ENCODE results near the gene TTC9C.

Gene TTC9C

GRCh38 chr11:62726156-62726914 lies 2.0 kb upstream of the TTC9C start:
- no peak for TF ChIP-seq EP300 (IDR thresholded peaks at IDR 0.05; ENCODE audit: borderline replicate concordance)
- no peak for TF ChIP-seq TEAD4 (IDR thresholded peaks at IDR 0.05)

- TF ChIP-seq TEAD4 (IDR thresholded peaks at IDR 0.05) (no peak), EGR1 (IDR thresholded peaks at IDR 0.05) (no peak), NFIC (IDR thresholded peaks at IDR 0.05) (no peak), EP300 (IDR thresholded peaks at IDR 0.05; ENCODE audit: borderline replicate concordance) (no peak), RAD21 (IDR thresholded peaks at IDR 0.05; ENCODE audit: low read depth) (no peak), FOXM1 (IDR thresholded peaks at IDR 0.05; ENCODE audit: borderline replicate concordance, low read depth) (no peak), MAX (IDR thresholded peaks at IDR 0.05) (no peak), YY1 (IDR thresholded peaks at IDR 0.05; ENCODE audit: low read depth) (no peak), TAF1 (IDR thresholded peaks at IDR 0.05; ENCODE audit: low read depth) (no peak), CREB1 (IDR thresholded peaks at IDR 0.05; ENCODE audit: low read depth) (no peak), CEBPB (IDR thresholded peaks at IDR 0.05) (no peak), REST (IDR thresholded peaks at IDR 0.05; ENCODE audit: low read depth) (no peak), ZBTB7A (IDR thresholded peaks at IDR 0.05; ENCODE audit: low read depth) (no peak), TCF12 (IDR thresholded peaks at IDR 0.05; ENCODE audit: low read depth) (no peak), USF1 (IDR thresholded peaks at IDR 0.05) (no peak)
These were observed 1.4 kb upstream of the TTC9C start for GRCh38 chr11:62726915-62727164.

GRCh38 chr11:62727165-62727871 lies 968 bp upstream of the TTC9C start, which contains the start of gene HNRNPUL2:
Gene HNRNPUL2 (minus strand): TSS chr11:62727457. CDS start chr11:62727156, 301 bp downstream.
- TF ChIP-seq USF1 (IDR thresholded peaks at IDR 0.05) (no peak), CEBPB (IDR thresholded peaks at IDR 0.05) (no peak), TCF12 (IDR thresholded peaks at IDR 0.05; ENCODE audit: low read depth) (no peak; the same call in 1 of the 2 replicates), TEAD4 (IDR thresholded peaks at IDR 0.05) (no peak; the same call in 1 of the 2 replicates), FOXM1 (IDR thresholded peaks at IDR 0.05; ENCODE audit: borderline replicate concordance, low read depth) (no peak), NFIC (IDR thresholded peaks at IDR 0.05) (no peak), REST (IDR thresholded peaks at IDR 0.05; ENCODE audit: low read depth) (no peak), ZBTB7A (IDR thresholded peaks at IDR 0.05; ENCODE audit: low read depth) (no peak), RAD21 (IDR thresholded peaks at IDR 0.05; ENCODE audit: low read depth) (no peak; the same call in 1 of the 2 replicates), TAF1 (IDR thresholded peaks at IDR 0.05; ENCODE audit: low read depth) (peak; percentile 57; the same call in 1 of the 2 replicates), CREB1 (IDR thresholded peaks at IDR 0.05; ENCODE audit: low read depth) (no peak; the same call in 1 of the 2 replicates), YY1 (IDR thresholded peaks at IDR 0.05; ENCODE audit: low read depth) (peak; percentile 62; the same call in 1 of the 2 replicates), EGR1 (IDR thresholded peaks at IDR 0.05) (peak; percentile 71), MAX (IDR thresholded peaks at IDR 0.05) (peak; percentile 95), EP300 (IDR thresholded peaks at IDR 0.05; ENCODE audit: borderline replicate concordance) (peak; percentile 26; the same call in 1 of the 2 replicates)

- TF ChIP-seq ZBTB7A (IDR thresholded peaks at IDR 0.05; ENCODE audit: low read depth) (no peak), USF1 (IDR thresholded peaks at IDR 0.05) (no peak), CREB1 (IDR thresholded peaks at IDR 0.05; ENCODE audit: low read depth) (no peak; the same call in 1 of the 2 replicates), EP300 (IDR thresholded peaks at IDR 0.05; ENCODE audit: borderline replicate concordance) (no peak), FOXM1 (IDR thresholded peaks at IDR 0.05; ENCODE audit: borderline replicate concordance, low read depth) (peak; percentile 87), CEBPB (IDR thresholded peaks at IDR 0.05) (peak; percentile 56; the same call in 1 of the 2 replicates), MAX (IDR thresholded peaks at IDR 0.05) (no peak), YY1 (IDR thresholded peaks at IDR 0.05; ENCODE audit: low read depth) (no peak), EGR1 (IDR thresholded peaks at IDR 0.05) (no peak), NFIC (IDR thresholded peaks at IDR 0.05) (no peak), TCF12 (IDR thresholded peaks at IDR 0.05; ENCODE audit: low read depth) (no peak), TAF1 (IDR thresholded peaks at IDR 0.05; ENCODE audit: low read depth) (no peak)
These were observed 465 bp upstream of the TTC9C start for GRCh38 chr11:62727872-62728170.
